Activated T-helper 1 cell treated with Interleukin-2 at 50 U/mL for 16 hours (primary cell): Measurements from ENCODE around the gene TAF6.

Experiments
- DNase-seq: peaks from one replicate; pipeline ENCODE4 v3.0.0-alpha.2; 2020; ENCODE audit warnings: low read depth

TAF6 gene

DNA sequence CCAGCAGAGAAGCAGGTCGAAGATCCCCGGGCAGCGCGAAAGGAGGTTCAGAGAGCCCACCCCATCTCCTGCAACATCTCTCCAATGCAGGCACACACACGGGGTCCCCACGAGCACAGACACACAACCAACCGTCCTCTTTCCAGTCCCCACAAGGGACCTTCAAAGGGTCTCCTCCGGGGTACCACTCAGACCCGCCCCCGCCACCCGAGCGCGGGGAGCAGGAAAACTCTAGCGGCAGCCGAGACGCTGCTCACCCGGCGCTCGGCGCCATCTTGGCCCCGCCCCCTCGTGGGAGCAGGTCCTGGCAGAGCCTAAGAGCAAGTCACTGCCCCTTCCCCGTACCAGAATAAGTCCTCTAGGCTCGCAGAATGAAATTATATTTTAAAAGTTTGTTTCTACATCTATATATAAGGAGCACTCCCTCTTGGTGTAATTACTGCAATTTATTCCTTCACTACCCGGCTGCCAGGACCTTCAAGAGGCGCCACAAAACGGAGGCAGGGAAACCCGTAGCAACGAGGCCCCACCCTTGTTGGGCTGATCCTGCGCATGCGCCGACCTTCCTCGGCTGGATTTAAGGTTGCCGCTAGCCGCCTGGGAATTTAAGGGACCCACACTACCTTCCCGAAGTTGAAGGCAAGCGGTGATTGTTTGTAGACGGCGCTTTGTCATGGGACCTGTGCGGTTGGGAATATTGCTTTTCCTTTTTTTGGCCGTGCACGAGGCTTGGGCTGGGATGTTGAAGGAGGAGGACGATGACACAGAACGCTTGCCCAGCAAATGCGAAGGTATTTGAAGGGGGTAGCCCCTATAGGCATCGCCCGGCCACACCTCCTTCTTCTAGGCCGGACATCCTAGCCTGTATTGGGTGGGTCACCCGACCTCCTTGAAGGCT lies at the start of gene TAF6, which contains the start of gene CNPY4:
Gene TAF6 (minus strand): TSS at position 287 of the 898 bp plus-strand sequence. CDS start 5,149 bp downstream, outside the sequence.
Gene CNPY4 (plus strand): TSS at position 563 of the 898 bp plus-strand sequence. CDS start 111 bp downstream, at position 674.
- DNase-seq: peak; percentile 90

GRCh38 chr7:100167912-100168323 lies 48.8 kb upstream of the TAF6 start:
- DNase-seq: no peak

DNA sequence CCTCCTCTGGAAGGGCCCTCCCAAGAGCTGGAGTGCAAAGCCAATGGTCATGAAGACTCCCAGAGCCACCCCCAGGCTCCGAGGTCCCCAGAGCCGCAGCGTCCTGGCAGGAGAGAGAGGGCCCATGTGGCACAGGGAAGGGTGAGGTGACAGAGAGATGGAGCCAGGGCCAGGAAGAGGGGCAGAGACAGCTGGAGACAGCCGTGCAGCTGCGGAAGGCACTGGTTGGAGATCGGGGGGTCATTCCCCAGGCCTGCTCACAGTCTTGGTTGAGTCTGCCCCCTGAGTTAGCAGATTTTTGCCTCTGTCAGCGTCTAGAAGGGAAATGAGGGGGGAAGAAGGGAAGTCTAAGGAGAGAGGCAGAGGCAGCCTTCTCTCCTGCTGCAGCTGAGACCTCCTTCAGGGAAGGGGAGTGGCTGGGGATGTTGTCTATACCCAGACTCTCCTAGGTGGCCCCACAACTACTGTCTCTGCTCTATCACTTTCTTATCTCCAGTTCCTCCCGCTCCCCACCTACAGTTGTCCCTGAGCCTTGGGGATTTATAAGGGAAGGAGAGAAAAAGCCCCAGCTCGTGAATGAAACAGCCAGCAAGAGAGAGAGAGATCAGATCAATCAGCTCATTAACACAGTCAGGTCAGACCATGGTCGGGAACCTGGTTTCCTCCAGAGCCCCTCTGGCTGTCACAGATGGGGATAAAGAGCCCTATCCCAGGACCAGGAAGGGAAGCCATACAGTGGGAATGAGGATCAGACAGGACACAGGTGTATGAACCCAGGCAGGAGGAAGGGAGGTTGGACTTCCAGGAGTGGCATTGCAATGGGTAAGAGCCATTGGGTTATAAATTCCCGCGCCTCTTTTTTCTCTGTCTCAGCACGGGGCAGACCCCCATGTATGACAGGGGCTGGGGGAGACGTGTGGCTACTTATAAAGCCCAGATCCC lies 48.1 kb upstream of the TAF6 start:
- DNase-seq: no peak

DNA sequence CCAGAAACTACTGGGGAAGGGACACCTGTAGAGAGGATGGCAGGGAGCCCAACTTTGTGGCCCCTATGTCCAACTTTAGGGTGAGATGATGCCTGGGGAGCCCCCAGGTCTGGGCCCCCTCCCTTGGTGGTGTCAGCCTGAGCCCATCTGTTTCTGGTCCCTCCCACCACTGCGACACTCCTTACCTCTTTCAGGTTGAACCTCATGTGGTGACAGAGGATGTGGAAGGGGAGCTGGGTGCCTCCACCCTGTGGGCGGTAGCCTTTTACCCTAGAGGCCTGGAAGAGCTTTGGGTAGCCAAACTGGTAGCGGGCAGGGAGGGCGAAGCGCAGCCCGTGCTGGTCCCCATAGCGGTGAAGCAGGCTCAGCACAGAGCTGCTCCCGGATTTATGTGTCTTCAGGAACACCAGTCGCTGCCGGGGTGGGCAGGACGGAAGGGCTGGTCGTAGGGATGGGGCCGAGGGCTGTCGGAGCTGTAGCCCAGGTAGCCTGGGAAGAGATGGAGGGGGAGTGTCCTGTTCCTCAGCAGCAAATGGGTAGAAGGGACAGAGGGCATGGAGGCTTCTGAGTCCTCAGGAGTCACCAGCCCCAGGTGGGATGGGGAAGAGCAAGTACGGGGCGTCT lies 47.3 kb upstream of the TAF6 start:
- no peak for DNase-seq

DNA sequence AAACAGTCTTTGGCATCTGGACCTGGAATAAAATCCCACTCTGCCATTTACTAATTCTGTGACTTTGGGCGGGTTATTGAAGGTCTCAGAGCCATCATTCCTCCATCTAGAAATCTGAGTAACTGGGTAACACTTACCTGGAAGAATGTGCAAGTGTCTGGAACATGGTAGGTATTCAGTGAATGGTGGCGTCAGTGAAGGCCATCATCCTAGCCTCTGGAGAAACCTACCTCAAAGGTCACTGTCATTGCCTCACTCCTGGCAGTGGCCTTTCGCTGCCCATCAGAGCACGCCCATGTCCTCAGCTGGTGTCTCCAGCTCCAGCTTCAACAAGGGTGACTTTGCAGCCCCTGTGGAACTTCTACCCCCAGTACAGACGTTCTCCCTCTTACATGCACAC lies 44.7 kb upstream of the TAF6 start:
- no peak for DNase-seq

GRCh38 chr7:100163006-100163531 lies 43.9 kb upstream of the TAF6 start:
- DNase-seq: no peak

DNA sequence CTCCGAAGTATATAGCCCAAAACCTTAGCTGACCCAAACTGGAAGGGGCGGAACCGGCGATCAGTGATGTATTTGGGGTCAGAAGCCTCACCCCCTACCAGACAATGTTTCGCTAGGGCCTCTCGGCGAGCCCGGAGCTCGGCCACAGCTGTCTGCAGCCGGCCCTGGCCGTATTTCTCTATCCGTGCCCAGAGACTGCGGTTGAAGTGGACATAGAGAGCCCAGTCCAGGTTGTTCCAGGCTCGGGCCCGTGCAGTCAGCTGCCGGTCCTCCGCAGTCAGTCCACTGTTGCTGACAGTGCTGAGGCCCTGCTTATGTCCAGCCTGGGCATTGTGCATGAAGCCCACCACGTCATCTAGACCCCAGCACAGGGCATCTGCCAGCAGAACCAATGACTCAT lies 40.9 kb upstream of the TAF6 start:
- no peak for DNase-seq

DNA sequence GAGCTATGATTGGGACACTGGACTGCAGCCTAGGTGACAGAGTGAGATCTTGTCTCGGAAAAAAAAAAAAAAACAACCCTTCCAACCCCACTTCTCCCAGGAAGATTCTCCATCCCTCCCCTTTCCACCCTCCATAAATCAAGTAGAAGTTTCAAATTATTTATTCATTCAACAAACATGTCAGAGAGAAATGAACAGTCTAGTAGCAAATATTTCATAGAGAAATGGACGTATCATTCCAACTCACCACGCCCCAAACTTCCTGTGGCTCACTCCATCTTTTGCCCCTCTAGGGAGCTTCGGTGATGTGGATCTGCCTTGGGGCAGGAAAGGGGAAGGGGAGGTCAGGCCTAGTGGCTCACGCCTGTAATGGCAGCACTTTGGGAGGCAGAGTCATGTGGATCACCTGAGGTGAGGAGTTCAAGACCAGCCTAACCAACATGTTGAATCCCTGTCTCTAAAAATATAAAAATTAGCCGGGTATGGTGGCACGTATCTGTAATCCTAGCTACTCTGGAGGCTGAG lies 40.0 kb upstream of the TAF6 start:
- DNase-seq: no peak

DNA sequence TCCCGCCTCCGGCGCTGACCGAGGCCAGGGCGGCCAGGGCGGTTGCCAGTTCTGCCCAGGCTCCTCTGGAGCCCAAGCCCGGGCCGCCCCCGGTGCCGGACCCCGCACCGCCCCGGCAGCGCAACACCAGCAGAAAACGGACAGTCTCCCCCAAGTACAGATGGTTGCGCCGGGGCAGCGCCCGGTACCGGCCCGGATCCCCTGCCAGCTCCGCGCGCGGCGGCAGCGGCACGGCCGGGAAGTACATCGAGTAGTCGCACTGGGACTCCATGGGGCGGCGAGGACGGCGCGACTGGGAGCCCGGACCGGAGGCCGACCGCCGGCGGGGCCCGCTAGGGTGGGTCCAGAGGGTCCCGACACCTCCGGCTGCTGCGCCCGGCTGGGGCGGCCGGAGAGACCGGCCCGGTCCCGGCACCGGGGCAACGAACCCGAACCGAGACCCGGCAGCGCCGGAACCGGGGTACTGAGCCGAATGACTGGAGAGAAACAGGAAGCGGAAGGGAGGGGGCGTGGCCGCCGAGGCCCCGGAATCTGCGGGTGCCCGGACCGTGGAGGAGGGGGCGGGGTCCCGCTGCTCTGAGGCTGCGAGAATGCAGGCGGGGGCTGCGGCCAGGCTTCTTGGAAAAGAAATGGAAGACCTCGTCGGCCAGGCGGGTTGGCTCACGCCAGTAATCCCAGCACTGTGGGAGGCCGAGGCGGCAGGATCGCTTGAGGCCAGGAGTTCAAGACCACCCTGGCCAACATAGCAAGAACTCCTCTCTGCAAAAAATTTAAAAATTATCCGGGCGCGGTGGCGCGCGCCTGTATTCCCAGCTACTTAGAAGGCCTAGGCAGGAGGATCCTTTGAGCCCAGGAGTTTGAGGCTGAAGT lies 39.3 kb upstream of the TAF6 start, which contains the start of gene TRAPPC14:
Gene TRAPPC14 (minus strand): TSS at position 495 of the 870 bp plus-strand sequence. CDS start 224 bp downstream, at position 271.
- DNase-seq: peak; percentile 86

DNA sequence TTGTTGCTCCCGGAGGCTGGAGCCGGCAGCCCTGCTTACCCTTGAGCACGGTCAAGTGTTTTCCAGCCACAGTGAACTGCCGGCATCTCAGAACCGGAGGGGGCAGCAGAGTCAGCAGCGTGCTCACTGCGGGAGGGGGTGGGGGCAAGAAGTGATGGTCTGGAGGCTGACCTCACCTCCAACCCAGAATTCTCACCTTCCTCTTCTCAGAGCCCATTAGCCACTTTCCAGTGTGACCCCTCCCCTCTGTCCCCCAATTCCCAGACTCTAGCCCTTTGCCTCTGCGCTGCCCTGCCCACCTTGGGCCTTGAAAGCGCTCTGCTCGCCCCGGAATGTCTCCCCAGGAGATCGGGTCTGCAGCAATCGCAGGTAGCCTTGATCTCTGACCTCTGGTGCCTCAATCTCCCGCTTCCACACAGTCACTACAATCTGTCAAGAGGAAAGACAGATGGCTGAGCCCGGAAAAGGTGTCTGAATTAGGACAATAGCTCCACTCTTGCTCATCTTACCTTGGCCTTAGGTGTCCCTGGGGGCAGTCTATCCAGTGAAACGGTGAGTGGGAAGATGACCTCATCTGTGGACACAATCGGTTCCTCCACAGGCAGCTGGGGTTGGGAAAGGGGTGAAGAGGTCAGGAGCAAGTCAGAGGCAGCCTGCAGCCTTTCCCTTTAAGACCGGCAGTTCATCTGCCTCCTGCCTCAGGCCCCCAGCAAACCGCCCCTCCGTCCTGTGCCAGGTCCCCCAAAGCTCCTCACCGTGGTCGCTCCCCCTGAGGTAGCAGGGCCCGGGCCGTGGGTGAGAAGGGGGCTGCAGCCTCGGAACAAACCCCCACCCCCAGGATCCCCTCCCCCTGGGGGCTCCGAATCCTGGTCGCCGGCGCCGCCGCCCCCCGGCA lies 38.4 kb upstream of the TAF6 start:
- DNase-seq: no peak

DNA sequence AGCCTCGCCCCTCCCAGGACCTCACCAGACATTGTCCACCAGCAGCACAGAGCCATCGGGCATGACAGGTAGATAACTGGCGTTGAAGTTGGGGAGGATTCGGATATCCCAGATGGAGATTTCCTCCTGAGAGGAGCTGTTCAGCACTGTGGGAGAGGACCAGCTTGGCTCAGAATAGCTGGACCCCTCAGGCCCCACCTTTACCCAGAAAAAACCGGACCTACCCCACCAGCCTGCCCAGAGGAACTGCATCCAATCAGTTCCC lies 37.8 kb upstream of the TAF6 start:
- DNase-seq: no peak

GRCh38 chr7:100156331-100157068 lies 37.3 kb upstream of the TAF6 start:
- DNase-seq: no peak

DNA sequence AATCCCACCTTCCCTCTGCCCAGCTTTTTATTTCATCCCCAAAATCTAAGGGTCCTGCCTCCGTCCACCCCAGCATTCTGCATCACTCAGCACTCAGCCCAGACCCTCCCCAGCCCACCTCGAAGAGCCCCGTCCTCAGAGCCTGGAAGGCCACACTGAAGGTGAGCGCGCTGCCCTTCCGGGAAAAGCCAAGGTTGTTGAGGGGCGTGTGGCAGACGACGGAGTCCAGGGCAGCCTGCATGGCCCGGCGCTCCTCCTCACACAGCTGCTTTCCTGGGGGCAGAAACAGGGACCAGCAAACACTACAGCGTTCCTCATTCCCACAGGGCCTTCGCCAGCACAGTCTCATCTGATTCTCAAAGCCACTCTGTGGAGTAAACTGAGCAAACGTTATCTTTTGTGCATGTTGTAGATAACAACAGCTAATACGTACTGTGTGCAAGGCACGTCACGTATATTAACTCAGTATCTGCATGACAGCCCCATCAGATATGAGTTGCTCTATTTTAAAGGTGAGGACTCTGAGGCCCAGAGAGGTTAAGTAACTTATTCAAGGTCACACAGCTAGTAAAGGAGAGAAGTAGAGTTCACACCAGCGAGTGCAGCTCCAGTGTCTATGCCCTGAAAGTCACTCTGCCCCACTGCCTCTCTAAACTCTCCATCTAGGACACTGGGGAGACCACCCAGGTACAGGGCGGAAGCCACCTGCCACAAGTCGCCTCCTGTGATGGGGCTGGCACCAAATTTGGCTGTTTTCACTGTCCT lies 36.6 kb upstream of the TAF6 start:
- no peak for DNase-seq

- DNase-seq: no peak
Measured at GRCh38 chr7:100154651-100155491, 35.7 kb upstream of the TAF6 start.

GRCh38 chr7:100153708-100154535 lies 34.8 kb upstream of the TAF6 start:
- DNase-seq: no peak

DNA sequence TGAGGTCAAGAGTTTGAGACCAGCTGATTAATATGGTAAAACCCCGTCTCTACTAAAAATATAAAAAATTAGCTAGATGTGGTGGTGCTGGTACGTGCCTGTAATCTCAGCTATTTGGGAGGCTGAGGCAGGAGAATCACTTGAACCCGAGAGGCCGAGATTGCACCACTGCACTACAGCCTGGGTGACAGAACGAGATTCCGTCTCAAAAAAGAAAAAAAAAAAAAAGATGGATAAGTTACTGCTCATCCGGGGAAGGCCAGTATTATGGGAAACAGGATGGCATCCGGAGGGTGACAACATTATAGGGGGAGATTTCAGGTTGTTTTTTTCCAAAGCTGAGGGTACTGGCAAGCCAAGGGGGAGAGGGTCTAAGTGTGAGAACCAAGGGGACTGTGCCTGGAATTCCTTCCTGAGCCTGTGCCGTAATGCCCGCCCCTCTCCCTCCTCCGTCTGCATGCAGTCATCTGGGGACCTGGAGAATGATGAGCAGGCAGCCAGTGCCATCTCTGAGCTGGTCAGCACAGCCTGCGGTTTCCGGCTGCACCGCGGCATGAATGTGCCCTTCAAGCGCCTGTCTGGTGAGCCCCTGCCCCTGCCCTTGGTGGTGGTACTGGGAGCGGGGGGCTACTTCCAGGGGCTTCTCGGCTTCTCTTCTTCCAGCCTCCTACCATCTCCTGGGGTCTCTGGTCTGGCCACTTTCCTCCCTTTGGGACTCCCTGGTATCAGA lies 33.9 kb upstream of the TAF6 start:
- DNase-seq: no peak
